Activated gamma-delta T cell treated with anti-CD3 and anti-CD28 coated beads, Interleukin-2, amount 50 U/mL, for 16 hours (primary cell): ENCODE data around the gene MYPOP.
"Not testable (repeated sequence)": the region's sequence is repeated elsewhere in the genome, so short reads cannot be mapped to it uniquely, and the experiment has no call there.

Source experiments
- DNase-seq: peaks from one replicate; pipeline ENCODE4 v3.0.0-alpha.2; 2020; ENCODE audit warnings: low read depth

The MYPOP gene

DNA sequence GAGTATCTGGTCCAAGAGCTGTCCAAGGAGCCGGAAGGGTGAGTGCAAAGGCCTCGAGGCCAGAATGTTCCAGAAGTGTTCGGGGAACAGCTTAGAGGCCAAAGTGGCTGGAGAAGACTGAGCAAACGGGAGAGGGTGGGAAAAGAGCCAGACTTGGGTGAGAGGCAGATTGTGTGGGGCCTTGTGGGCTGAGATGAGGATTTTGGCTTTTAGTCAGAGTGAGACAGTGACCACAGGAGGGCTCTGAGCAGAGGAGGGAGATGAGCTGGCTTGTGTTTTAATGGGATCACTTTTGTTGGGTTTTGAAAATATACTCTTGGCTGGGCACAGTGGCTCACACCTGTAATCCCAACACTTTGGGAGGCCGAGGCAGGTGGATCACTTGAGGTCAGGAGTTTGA lies 6.5 kb upstream of the MYPOP start:
- DNase-seq: no peak

DNA sequence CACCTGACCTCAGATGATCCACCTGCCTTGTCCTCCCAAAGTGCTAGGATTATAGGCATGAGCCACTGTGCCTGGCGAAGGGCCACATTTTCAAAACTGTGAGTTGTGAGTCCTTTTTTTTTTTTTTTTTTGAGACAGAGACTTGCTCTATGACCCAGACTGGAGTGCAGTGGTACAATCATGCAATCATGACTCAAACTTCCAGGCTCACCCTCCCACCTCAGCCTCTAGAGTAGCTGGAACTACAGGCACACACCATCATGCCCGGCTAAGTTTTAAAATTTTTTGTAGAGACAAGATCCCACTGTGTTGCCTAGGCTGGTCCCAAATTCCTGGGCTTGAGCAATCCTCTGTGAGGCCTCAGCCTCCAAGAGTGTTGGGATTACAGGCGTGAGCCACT lies 3.8 kb upstream of the MYPOP start:
- DNase-seq: no peak

DNA sequence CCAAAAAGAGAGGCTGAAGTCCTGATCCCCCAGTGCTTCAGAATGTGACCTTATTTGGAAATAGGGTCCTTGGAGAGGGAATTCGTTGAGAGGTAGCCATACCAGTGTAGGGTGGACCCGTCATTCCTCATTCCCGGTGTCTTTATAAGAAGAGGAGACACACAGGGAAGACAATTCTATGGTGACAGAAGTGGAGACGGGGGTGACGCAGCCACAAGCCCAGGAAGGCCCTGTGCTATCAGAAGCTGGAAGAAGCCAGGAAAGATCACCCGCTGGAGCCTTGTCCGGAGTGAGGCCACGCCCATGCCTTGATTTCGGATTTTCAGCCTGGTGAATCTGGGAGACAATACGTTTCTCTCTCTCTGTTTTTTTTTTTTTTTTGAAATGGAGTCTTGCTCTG lies 2.6 kb upstream of the MYPOP start:
- no peak for DNase-seq

DNA sequence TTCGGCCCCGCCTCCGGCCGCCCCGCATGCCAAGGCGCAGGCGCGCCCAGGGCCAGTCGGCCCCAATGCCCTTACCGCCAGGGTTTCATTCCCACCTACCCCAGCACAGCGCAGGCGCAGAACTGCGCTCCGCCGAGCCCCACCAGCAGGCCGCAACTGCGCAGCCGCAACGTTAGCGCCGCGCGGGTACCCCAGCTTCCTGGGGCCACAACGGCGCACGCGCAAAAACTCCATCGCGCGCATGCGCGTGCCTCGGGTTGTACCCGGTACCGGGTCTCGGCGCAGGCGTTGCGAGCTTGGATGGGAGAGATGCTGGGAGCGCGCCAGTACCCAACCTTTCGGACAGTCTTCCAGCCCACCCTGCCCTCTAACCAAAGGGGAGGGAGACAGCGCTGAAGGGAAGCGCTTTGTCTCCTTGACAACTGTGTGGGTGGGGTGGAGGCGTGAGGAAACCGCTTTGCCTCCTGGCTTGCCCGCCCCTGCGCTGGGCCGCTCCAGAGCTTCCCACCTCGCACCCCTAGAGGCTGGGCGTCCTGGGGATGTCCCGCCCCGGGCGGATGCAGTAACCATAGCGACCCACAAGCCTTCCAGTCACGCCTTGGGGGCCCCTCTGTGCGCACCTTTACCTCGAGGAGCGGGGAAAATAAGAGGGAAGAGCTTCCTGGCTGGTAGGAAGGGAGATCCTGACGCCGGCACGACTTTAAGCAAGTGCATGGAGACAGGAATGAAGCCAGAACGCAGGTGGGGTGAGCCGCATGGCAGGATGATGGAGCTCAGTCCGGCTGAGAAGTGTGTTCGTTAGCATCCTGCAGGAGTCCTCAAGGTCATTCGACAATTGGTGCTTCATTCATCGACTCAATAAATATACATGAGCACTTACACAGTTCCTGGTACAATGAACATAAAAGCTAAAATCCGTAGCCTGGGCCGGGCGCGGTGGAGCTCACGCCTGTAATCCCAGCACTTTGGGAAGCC lies 525 bp upstream of the MYPOP start:
- DNase-seq: peak; percentile 99

DNA sequence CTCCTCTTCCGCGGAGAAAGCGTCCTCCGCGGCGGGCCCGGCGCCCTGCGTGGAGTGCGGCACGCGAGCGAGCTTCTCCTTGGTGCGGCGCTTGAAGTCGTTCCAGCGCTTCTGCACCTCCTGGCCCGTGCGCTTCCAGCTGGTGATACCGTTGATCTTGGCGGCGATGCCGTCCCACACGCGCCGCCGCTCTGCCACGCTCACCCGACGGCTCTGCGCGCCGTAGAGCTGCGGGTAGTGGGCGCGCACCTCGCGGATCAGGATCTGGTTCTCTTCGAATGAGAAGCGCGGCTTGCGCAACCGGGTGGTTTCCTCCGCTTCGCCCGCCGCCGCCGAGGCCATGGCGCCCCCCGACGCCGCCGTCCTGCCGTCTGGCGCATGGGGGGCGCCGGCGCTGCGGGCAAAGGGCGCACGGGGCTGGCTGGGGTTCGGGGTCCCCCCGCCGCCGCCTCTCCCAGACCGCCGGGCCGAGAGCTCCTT lies 941 bp downstream of the MYPOP start:
- DNase-seq: no peak

DNA sequence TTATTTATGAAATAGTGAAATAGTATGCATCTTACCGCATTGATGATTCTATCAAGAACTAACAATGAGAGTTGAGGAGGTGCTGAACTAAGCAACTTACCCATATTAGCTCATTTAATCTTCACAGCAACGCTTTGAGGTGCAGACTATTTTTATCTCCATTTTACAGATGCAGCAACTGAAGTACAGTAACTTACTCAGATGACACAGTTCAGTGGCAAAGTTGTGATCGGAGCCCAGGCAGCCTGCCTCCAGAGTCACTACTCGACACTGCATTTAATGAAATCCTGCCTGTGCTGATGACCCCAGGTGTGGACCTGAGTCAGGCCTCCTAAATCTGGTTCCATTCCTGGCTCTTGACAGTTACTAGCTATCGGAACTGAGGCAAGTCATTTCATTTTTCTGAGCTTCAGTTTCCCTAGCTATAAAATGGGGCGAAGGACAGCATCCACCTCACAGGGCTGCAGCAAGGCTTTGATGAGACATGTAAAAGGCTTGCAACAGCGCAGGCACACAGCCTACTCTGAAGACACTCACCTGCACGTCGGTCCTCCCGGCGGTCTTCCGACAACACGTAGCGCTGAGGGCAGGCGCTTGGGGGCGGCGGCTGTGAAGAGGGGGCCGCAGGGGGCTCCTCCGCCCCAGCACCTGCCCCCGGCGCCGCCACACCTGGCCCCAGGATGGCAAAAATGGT lies 1.5 kb downstream of the MYPOP start:
- no peak for DNase-seq

DNA sequence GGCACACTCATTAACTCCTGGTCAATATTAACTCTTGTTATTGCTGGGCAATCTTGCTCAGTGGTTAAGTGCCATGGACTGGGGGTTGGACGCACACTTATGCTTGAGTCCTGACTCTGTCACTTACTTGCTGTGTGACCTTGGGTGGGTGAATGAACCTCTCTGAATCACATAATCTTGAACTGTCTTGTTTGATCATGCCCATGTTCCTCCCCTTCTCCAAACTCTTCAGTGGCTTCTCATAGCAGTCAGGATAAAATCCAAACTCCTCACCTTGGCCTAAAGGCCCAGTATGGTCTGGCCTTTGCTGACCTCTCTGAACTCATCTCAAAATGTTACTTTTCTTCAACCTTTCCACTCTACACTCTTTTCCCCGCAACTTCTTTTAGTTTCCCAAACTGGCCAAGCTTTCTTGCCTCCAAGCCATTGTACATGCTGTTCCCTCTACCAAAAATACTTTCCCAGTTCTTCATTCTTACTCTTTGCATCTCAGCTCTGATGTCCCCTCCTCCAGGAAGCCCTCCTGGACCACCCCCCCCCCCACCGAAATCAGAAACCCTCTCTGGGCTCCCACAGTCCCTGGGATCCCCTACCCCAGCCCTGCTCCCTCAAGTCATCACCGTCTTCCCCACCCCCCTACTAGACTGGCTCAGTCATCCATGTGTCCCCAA lies 2.4 kb downstream of the MYPOP start:
- no peak for DNase-seq

DNA sequence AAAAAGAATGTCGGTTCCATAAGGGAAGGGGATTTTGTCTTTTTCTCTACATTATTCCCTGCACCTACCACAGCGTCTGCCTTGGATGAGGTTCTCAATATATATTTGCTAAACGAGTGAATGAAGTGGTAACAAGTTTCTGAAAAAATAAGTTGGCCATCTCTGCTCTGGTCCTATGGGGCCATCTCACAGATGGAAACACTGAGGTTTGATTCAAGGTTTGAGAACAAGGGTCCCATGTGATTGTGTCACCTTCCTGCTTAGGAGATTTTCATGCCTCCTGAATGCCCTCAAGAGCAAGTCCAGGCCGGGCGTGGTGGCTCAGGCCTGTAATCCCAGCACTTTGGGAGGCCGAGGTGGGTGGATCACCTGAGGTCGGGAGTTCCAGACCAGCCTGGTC lies 3.2 kb downstream of the MYPOP start:
- no peak for DNase-seq

DNA sequence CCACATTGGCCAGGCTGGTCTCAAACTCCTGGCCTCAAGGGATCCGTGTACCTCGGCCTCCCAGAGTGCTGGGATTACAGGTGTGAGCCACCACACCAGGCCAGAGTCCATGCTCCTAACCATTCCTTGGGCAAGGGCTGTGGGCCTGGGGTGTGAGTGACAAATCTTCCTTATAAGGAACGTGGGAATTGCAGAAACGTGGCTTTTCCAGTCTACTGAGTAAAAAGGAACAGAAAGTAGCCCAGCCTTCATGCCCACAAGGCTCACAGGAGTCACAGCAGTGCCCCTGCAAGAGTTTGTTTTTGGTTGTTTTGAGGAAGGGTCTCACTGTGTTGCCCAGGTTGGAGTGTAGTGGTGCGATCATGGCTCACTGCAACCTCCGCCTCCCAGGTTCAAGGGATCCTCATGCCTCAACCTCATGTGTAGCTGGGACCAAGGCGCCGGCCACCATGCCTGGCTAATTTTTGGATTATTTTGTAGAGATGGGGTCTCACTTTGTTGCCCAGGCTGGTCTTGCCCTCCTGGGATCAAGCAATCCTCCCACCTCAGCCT lies 5.1 kb downstream of the MYPOP start:
- DNase-seq: no peak

DNA sequence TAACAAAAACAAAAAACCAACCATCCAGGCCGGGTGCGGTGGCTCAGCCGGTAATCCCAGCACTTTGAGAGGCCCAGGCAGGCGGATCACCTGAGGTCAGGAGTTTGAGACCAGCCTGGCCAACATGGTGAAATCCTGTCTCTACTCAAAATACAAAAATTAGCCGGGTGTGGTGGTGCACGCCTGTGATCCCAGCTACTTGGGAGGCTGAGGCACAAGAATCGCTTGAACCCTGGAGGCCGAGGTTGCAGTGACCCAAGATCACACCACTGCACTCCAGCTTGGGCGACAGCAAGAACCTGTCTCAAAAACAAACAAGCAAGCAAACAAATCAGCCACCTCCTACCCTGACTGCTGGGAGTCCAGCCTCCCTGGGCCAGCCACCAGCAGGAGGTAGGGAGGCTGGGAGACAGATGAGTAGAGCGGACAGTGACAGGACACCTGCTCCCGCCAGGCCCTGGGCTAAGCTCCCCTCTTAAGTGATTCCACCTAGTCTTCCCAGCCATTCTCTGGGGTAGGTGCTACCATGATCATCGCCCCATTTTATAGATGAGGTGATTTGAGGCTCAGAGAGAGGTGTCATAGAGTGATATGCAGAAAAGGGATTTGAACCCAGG lies 6.3 kb downstream of the MYPOP start:
- DNase-seq: not testable (repeated sequence)

DNA sequence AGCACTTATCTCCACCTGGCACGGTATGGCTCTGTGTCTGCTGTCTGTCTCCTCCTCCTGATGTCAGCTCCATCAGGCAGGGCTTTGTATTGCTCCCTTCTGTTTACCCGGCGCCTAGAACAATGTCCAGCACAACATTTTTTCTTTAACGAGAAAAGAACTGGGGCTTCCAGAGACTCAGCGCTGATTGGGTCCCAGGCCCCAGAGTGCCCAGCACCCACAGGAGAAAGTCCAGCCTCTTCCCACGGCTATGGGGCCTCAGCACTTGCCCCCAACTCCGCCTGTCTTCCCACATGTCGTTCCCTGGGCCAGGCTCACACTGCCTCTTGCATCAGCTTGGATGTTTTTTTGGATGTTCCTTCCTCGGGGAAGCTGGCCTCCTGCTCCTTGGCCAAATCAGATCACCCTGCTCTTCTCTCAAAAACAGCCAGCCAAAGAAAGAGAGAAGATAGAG lies 6.9 kb downstream of the MYPOP start:
- DNase-seq: no peak

DNA sequence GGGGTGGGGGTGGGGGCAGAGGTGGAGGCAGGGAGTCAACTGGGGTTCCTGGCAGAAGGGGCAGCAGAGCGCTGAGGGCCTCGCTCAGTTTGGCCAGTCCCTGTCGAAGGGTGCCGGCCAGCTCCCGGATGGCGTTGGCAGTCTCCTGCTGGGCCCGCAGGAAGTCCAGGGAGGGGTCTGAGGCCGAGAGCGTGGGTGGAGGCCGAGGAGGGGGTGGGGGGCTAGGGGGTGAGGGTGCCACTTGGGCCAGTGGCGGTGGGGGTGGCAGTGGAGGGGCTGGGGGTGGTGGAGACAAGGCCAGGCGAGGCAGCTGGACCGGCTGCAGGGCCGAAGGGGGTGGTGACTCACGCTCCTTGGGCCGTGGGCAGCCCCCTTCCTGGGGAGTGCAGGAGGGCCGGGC lies 11.5 kb downstream of the MYPOP start:
- no peak for DNase-seq

DNA sequence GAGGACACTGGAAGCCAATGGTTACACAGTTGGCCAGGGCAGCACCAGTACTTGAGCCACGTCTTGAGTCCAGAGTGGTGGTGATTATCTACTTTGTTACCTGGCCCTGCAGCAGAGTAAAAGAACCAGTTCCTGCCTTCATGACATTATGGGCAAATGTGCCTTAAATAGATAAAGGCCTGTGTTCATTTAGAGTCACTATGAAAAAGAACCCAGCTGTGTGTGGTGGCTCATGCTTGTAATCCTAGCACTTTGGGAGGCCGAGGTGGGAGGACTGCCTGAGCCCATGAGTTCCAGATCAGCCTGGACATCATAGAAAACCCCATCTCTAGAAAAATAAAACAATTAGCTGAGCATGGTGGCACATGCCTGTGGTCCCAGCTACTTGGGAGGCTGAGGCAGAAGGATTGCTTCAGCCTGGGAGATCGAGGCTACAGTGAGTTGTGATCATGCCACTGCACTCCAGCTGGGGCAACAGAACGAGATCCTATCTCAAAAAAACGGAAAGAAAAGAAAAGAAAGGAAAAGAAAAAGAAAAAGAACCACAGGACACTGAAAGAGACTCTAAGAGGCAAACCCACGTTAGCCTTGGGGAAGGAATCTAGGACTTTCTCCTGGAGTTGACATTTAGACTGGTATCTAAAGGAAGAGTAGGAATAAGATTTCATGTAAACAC lies 13.1 kb downstream of the MYPOP start:
- DNase-seq: no peak

DNA sequence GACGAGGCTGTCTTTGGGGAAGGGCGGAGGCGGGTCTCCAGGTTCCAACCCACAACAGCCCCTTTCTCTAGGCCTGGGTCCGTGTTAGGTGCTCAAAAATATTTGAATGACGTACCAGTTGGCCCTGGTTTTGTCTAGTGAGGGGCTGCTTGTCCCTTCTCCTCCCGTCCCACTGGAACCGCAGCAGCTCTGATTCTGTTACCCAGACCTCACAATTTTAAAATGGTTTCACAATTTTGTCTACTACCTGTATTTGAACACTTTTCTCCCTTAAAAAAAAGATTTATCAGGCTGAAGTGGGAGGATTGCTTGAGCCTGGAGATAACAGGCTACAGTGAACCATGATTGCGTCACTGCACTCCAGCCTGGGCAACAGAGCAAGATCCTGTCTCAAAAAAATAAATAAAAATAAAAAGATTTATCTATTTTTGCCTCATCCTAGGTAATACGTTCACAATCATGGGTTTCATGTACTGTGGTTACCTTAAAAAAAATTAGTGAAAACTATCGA lies 15.2 kb downstream of the MYPOP start:
- DNase-seq: no peak

DNA sequence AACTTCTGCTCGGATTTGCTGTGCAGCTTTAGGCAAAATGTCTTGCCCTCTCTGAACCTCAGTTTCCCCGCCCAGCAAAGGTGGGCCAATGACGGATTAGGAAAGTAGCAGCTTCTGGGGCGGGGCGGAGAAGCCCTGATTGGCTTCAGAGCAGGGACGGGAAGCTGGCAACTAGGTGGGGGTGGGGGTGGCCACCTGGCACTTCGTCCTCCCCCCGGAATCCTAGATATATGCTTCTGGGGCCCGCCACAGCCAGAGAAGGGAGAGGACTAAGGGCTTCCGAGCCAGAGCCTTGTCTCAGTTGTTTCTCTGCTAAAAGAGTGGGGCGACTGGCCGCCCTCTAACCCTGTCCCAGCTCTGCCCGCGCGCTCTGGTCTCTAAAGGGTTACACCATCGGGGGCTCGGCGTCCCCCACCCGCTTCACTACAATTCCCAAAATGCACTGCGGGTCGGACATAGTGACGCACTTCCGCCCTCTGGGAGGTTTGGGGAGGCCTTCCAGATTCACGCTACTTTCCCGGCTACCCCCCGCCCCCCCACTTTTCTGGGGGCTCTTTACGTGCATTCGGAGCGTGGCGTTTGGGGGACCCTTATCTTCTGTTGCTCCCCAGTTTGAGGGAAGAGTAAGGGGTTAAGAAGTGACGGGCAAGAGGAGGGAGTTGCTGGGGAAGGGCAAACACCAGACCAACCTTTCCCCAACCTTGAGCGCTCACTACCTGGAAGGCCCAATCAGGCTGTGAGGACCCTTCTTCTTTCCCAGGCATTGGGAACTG lies 15.8 kb downstream of the MYPOP start:
- DNase-seq: peak; percentile 81

DNA sequence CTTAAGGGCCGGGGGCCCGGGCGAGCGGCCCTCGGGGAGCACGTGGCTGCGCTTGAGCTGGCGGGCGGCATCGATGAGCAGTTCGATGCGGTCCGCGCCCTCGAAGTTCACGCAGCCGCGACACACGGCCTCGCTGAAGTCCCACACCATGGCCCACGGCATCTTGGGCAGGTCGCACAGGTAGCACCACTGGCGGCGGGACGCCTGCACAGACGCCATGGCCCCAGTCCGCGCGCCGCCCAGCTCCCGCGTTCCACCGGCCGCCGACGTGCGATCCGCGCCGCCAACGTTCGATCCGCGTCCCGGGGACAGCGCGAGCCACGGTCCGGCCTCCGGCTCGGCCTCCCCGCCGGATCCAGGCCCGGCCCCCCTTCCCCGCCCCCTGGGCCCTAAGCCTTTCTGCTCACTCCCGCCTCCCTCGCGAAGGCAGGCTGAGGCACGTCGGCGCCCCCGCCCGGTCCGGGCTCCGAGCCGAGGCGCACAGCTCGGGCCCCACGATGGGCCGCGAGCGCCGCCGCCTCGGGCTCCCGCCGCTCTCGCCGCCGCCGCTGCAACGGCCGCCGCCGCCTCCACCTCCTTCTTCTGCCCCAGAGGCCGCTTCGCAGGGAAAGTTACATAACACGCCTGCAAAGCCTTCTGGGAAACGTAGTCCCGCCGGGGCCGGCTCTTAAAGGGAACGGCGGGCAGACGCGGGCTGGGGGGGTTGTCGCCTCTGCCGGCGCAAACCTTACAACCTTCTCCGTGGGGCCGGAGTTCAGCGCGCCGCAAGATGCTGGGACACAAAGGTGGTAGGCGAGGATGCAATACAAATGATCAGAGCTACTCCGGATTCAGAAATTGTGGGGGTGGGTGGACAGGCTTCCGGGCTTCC lies 16.6 kb downstream of the MYPOP start, which contains the start of gene IRF2BP1:
TSS of gene IRF2BP1 (minus strand) at position 586 of the 871 bp plus-strand sequence. CDS start at position 219, 367 bp downstream.
- peak; percentile 80 for DNase-seq

DNA sequence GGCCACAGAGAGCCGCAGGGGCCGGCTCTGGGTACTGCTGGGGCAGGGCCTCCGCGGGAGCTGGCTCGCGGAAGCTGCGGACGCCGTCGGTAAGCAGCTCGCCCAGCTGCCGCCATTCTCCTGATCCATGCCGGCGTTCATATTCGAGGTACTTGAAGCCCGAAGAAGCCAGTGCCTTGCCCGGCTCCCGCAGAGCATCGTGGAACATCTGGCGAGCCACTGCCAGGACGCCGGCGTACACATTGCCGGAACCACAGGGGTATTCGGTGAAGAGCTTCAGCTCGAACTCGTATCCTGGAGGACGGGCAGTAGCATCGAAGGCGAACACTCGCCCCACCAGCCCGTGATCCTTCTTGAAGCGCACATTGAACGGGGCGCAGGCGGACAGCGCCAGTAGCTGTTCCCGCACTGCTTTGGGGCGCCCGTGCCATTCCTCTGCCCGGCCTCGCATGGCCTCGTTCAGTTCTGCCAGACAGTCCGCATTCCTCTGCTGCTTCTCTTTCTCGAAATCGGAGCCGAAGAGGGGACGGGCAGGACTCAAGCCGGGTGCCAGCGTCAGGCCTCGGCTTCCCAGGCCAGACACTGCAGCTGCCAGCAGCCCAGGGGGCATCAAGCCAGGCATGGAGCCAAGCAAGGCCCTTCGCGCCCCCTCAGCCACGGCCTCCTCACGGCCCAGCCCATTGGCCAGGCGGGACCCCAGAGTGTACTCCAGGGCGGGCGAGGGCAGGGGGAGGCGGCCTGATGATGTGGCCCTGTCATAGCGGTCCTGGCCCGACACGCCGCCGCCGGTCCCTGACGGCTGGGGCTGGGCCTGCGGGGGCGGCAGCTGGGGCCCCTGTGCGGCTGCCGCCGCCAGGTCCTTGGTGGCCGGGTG lies 17.5 kb downstream of the MYPOP start:
- no peak for DNase-seq
